Small intestine (tissue), 7 donors: Measurements from ENCODE around the gene GBA3. TPM values are rescaled to one million over a fixed set of nuclear protein-coding genes. Genes with fewer than 3 reads are reported as not detected.

ENCODE experiments used
- DNase-seq, 2 donors: peaks; one replicate each; pipeline versions ENCODE4 v3.0.0 to v3.0.0-alpha.2; 2013
- FAIRE-seq: peaks from 2 replicates; lab custom pipeline; 2012; peaks lifted over from hg19 to GRCh38; lab: Jason Lieb, UNC
- H3K27ac ChIP-seq, 3 donors: one replicate each; pipeline ENCODE4 v1.5.1; 2013; ENCODE audit warnings: low read length in 2 of 3, mild to moderate bottlenecking in 2 of 3, control low read depth in 1 of 3, inconsistent platforms in 1 of 3, low read depth in 1 of 3, moderate library complexity in 1 of 3
- H3K27me3 ChIP-seq, 3 donors: one replicate each; pipeline ENCODE4 v1.6.1; 2013; ENCODE audit warnings: low read length in 3 of 3, inconsistent platforms in 1 of 3; ENCODE audit not compliant: control insufficient read depth in 3 of 3, insufficient read depth in 3 of 3
- H3K36me3 ChIP-seq, 3 donors: one replicate each; pipeline ENCODE4 v1.6.1; 2013; ENCODE audit warnings: low read length in 3 of 3, inconsistent platforms in 1 of 3, low read depth in 1 of 3, mild to moderate bottlenecking in 1 of 3, moderate library complexity in 1 of 3; ENCODE audit not compliant: control insufficient read depth in 3 of 3, insufficient read depth in 2 of 3
- H3K4me1 ChIP-seq, 3 donors: one replicate each; pipeline ENCODE4 v1.6.1; 2013; ENCODE audit warnings: low read length in 2 of 3, inconsistent platforms in 1 of 3, low read depth in 1 of 3, mild to moderate bottlenecking in 1 of 3, moderate library complexity in 1 of 3; ENCODE audit not compliant: control insufficient read depth in 3 of 3, insufficient read depth in 2 of 3
- H3K4me3 ChIP-seq, 3 donors: one replicate each; pipeline ENCODE4 v1.5.1; 2013; ENCODE audit warnings: low read length in 3 of 3, control low read depth in 1 of 3, inconsistent platforms in 1 of 3, low read depth in 1 of 3, mild to moderate bottlenecking in 1 of 3, moderate library complexity in 1 of 3
- H3K9me3 ChIP-seq, 2 donors: one replicate each; pipeline ENCODE4 v1.6.1; 2013; ENCODE audit warnings: low read depth in 1 of 2, low read length in 1 of 2; ENCODE audit not compliant: control insufficient read depth in 2 of 2, insufficient read depth in 1 of 2
- WGBS, 3 donors: extraction: QIAGEN DNeasy Blood & Tissue Kit; methylation state at CpG; one replicate each; pipeline ENCODE4 v1.1.7; 2013; 5-methylcytosine and 5-hydroxymethylcytosine counted together
- polyA plus RNA-seq, 4 donors: library from polyadenylated mRNA; stranded (reverse) in 3 of 4; unstranded in 1 of 4; fragments of 200-250 nt in 3 of 4; fragments of 120-200 nt in 1 of 4; gene quantifications; one replicate each; pipeline versions ENCODE4 v1.2.1 to v1.2.3, GENCODE V29; 2013
- donor health status: healthy with polysubstance abuse.
- donor health status: control.
- donor health status: control.
- donor health status: Bipolar disorder and iron deficiency.
- donor health status: healthy.

GBA3 gene
- polyA plus RNA-seq, 4 donors = 91.9 to 589 (median 179) TPM

- FAIRE-seq (no peak), DNase-seq (no peak)
- H3K36me3 ChIP-seq = no peaks in the 10 kb centered on the region
- H3K4me3 ChIP-seq = no peak overlapping the region
- H3K9me3 ChIP-seq = no peaks in the 10 kb centered on the region
- H3K27me3 ChIP-seq = no peaks in the 10 kb centered on the region
- WGBS, 3 donors = 85 to 93% (median 91%) methylated on average over 3 of the region's 3 CpGs
- no peak overlapping the region for H3K27ac ChIP-seq
- peaks cover 0 to 7% (median 0%) of the 10 kb centered on the region in 3 donors for H3K4me1 ChIP-seq
Observed at GRCh38 chr4:22667332-22667940, 25.3 kb upstream of the GBA3 start.

- Histone ChIP-seq H3K9me3 (no peaks in the 10 kb centered on the region), H3K27ac (no peak overlapping the region), H3K4me3 (no peak overlapping the region), H3K27me3 (no peaks in the 10 kb centered on the region), H3K36me3 (no peaks in the 10 kb centered on the region), H3K4me1 (peaks cover 0 to 7% (median 0%) of the 10 kb centered on the region in 3 donors)
- FAIRE-seq (peak; percentile 72), DNase-seq (no peak)
Observed at GRCh38 chr4:22668301-22668700, 24.4 kb upstream of the GBA3 start.

DNA sequence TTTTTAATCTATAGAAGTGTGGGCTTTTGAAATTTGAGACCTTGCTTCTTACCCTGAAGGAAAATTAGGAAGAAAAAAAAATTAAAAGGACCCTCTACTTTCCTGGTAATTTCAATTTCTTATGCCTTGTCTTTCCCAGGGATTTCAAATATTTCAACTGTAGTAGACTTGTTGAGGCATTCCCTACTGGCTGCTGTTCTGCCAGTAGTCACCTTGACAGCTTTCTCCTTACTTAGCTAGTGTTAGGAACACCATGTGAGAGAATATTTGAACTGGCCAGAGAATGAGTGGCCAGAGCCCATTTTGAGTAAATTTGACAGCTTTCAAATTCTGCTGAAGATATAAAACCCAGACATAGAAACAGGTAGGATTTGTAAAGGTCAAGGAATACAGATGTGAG, 24.0 kb upstream of the GBA3 start:
- H3K4me1 ChIP-seq = peaks cover 0 to 6% (median 0%) of the 10 kb centered on the region in 3 donors
- no peak overlapping the region for H3K27ac ChIP-seq
- no peaks in the 10 kb centered on the region for H3K27me3 ChIP-seq
- H3K4me3 ChIP-seq = no peak overlapping the region
- no peaks in the 10 kb centered on the region for H3K9me3 ChIP-seq
- H3K36me3 ChIP-seq = no peaks in the 10 kb centered on the region
- no peak for FAIRE-seq
- DNase-seq = no peak

DNA sequence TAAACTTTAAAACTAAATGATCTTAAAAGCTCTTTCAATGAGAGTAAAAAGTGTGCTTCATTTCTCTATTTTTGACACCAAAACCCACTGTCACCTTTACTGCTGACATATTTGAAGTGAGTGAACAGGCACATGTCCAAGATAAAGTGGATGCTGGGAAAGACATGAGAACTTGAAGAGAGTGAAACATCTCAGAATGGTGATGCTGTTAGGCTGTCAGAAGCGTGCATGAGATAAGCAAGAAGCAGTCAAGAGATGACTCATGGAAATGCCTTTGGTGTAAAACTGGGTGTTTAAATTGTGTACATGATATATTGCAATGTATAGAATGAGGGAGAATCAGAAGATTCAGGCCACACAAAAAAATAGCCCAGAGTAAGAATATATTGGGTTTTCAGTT, 21.8 kb upstream of the GBA3 start:
- no peaks in the 10 kb centered on the region for H3K27me3 ChIP-seq
- peaks cover 0 to 3% (median 0%) of the 10 kb centered on the region in 3 donors for H3K4me1 ChIP-seq
- DNase-seq (no peak), FAIRE-seq (no peak)
- no peak overlapping the region for H3K27ac ChIP-seq
- no peak overlapping the region for H3K4me3 ChIP-seq
- no peaks in the 10 kb centered on the region for H3K36me3 ChIP-seq
- WGBS, 3 donors = 26 to 71% (median 50%) methylated on average over 1 of the region's 1 CpG
- H3K9me3 ChIP-seq = no peaks in the 10 kb centered on the region

DNA sequence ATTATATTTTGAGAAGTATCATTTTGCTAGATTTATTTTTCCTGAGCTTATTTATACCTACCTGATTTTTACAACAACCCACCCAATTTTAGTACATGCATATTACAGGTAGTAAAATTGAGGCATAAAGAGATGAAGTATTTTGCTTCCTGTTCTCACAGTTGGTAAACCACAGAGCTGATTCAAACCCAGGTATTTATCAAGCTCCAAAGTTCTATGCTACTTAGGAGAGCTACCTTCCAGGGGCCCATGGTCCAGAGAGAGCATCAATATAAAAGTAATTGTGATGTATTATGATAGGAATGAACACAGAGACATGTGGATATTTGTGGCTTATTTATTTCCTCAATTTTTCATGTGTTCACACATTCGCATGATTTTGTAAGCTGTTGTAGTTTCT, 20.2 kb upstream of the GBA3 start:
- no peaks in the 10 kb centered on the region for H3K9me3 ChIP-seq
- 83 to 89% (median 83%) methylated on average over 1 of the region's 1 CpG for WGBS, 3 donors
- FAIRE-seq (no peak), DNase-seq (no peak)
- no peaks in the 10 kb centered on the region for H3K27me3 ChIP-seq
- H3K4me1 ChIP-seq = peaks cover 0 to 7% (median 0%) of the 10 kb centered on the region in 3 donors
- no peak overlapping the region for H3K4me3 ChIP-seq
- H3K36me3 ChIP-seq = no peaks in the 10 kb centered on the region
- no peak overlapping the region for H3K27ac ChIP-seq

GRCh38 chr4:22672944-22673343, 19.8 kb upstream of the GBA3 start:
- 78 to 90% (median 78%) methylated on average over 4 of the region's 4 CpGs for WGBS, 3 donors
- H3K4me1 ChIP-seq = peaks cover 0 to 7% (median 0%) of the 10 kb centered on the region in 3 donors
- H3K27me3 ChIP-seq = no peaks in the 10 kb centered on the region
- no peaks in the 10 kb centered on the region for H3K36me3 ChIP-seq
- H3K4me3 ChIP-seq = no peak overlapping the region
- DNase-seq (no peak), FAIRE-seq (no peak)
- no peaks in the 10 kb centered on the region for H3K9me3 ChIP-seq
- H3K27ac ChIP-seq = no peak overlapping the region

- DNase-seq (no peak), FAIRE-seq (no peak)
- Histone ChIP-seq H3K9me3 (no peaks in the 10 kb centered on the region), H3K4me3 (no peak overlapping the region), H3K4me1 (peaks cover 2 to 6% (median 6%) of the 10 kb centered on the region in 3 donors), H3K36me3 (no peaks in the 10 kb centered on the region), H3K27me3 (no peaks in the 10 kb centered on the region), H3K27ac (no peak overlapping the region)
- WGBS, 3 donors = 88% methylated on average over 1 of the region's 1 CpG
Observed at GRCh38 chr4:22674700-22675099, 18.0 kb upstream of the GBA3 start.

- no peaks in the 10 kb centered on the region for H3K27me3 ChIP-seq
- no peak overlapping the region for H3K27ac ChIP-seq
- peaks cover 2 to 6% (median 6%) of the 10 kb centered on the region in 3 donors for H3K4me1 ChIP-seq
- DNase-seq (no peak), FAIRE-seq (no peak)
- 86 to 93% (median 93%) methylated on average over 1 of the region's 1 CpG for WGBS, 3 donors
- H3K36me3 ChIP-seq = no peaks in the 10 kb centered on the region
- no peaks in the 10 kb centered on the region for H3K9me3 ChIP-seq
- H3K4me3 ChIP-seq = no peak overlapping the region
Observed at GRCh38 chr4:22676063-22676462, 16.7 kb upstream of the GBA3 start.

DNA sequence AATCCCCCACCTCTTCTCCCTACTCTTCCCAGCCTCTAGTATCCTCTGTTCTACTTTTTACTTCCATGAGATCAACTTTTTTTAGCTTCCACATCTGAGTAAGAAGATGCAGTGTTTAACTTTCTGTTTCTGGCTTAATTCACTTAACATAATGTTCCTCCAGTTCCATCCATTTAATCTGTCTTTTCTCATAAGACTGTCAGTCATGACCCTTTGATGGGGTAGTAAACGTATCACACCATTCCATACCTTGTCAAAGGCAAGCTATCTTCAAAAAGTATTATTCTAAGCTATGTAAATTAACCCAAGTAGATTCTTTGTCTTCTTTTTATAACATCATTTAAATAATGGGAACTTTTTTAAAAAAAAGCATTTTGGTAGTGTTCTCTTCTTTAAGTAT, 15.0 kb upstream of the GBA3 start:
- WGBS, 3 donors = 73 to 82% (median 82%) methylated on average over 1 of the region's 1 CpG
- FAIRE-seq (no peak), DNase-seq (no peak)
- no peak overlapping the region for H3K27ac ChIP-seq
- H3K27me3 ChIP-seq = no peaks in the 10 kb centered on the region
- H3K9me3 ChIP-seq = no peaks in the 10 kb centered on the region
- H3K4me1 ChIP-seq = peaks cover 2 to 7% (median 6%) of the 10 kb centered on the region in 3 donors
- no peak overlapping the region for H3K4me3 ChIP-seq
- no peaks in the 10 kb centered on the region for H3K36me3 ChIP-seq
